22Rv1 (cell line): ENCODE measurements around the gene ADAT2.

Experiments
- CTCF ChIP-seq: fragments of 450-650 bp; IDR thresholded peaks from 2 replicates; pipeline ENCODE4 v1.5.1; 2017; ENCODE audit warnings: mild to moderate bottlenecking
- ZFX ChIP-seq: fragments of 450-650 bp; IDR thresholded peaks from 2 replicates; pipeline ENCODE4 v1.6.1; 2017; ENCODE audit warnings: antibody characterized with exemption, borderline replicate concordance

DNA sequence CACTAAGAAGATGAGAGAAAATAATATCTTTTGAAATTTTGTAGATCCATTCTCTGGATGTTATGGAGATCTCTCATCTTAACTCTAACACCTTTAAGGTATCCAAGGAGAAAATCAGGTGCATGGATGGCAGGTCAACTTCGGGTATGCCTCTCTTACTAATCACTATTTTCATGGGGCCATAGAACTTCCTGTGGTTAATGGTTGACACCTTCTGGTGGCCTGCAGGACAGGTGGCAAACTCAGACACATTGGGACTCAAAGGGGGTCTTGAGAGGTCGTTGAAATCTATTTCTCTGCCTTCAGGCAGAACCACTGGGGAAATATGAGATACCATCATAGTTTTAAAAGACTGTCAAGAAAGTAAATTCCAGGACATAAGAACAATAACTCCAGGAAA lies 76.5 kb downstream of the ADAT2 start:
- TF ChIP-seq CTCF (no peak), ZFX (no peak)
